Activated naive CD8-positive, alpha-beta T cell treated with anti-CD3 and anti-CD28 coated beads, Interleukin-2, amount 50 U/mL, for 24 hours (primary cell): ENCODE data around the gene CACNA1C.

ENCODE experiments used
- ATAC-seq: fragments of 150-1000 bp; cut with Tn5 transposase; one replicate; pipeline ENCODE4 v1.10.0; 2021
- DNase-seq: peaks from one replicate; pipeline ENCODE4 v3.0.0; 2021
- H3K27ac Mint-ChIP-seq: one replicate; pipeline ENCODE4 v1.8.0; 2021; ENCODE audit warnings: mild to moderate bottlenecking, mixed read lengths
- H3K27me3 Mint-ChIP-seq: one replicate; pipeline ENCODE4 v1.8.0; 2021; ENCODE audit warnings: mixed read lengths
- H3K36me3 Mint-ChIP-seq: one replicate; pipeline ENCODE4 v1.8.0; 2021; ENCODE audit warnings: low read depth, mixed read lengths
- H3K4me1 Mint-ChIP-seq: one replicate; pipeline ENCODE4 v1.8.0; 2021; ENCODE audit warnings: mixed read lengths
- H3K4me3 Mint-ChIP-seq: one replicate; pipeline ENCODE4 v1.8.0; 2021; ENCODE audit warnings: mild to moderate bottlenecking, moderate library complexity, mixed read lengths
- H3K9me3 Mint-ChIP-seq: one replicate; pipeline ENCODE4 v1.8.0; 2021; ENCODE audit warnings: mixed read lengths

Gene CACNA1C

DNA sequence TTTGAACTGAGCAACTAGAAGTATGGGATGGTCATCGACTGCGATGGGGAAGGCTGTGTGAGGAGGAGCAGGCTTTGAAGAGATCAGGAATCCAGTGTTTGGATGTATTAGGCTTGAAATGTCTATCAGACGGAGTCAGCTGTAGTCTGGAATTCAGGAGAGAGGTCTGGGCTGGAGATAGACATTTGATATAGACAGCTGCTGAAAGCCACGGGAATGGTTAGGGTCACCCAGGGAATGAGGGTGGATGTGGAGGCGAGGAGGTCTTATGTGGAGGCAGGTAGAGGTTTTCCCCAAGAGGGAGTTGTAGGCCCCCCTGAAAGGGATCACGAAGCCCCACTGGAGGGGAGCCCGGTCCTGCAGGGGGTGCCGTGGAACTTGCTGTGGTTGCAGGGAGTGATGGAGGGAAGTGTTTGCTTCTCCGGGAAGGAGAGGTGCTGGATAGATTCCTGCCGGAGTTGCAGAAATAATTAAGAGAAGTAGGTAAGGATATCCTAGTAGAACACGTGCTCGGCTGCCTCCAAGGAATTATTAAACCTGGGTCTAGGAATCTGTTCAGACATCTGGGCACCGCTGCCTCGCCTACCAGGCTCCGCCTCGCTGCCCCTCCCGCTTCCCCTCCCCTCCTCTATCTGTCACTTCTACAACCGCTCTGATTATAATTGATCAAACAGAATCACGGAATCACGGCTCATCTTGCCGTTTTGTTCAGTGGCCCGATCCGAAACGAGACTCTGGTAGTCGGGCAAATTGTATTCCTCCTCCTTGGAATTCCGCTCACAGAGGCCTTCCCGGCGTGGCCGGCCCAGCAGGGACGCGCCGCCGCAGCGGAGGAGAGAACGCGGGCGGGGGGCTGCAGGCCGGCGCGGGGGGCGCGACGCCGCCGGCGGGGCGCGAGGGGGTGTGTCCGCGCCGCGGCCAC, 826 bp upstream of the CACNA1C start:
- Mint-ChIP-seq H3K36me3 (no peaks in the 10 kb centered on the region), H3K4me3 (peak overlapping the region; percentile 27), H3K4me1 (peaks cover 20% of the 10 kb centered on the region), H3K27ac (no peak overlapping the region), H3K27me3 (peaks cover 67% of the 10 kb centered on the region), H3K9me3 (no peaks in the 10 kb centered on the region)
- ATAC-seq = no peak
- no peak for DNase-seq

DNA sequence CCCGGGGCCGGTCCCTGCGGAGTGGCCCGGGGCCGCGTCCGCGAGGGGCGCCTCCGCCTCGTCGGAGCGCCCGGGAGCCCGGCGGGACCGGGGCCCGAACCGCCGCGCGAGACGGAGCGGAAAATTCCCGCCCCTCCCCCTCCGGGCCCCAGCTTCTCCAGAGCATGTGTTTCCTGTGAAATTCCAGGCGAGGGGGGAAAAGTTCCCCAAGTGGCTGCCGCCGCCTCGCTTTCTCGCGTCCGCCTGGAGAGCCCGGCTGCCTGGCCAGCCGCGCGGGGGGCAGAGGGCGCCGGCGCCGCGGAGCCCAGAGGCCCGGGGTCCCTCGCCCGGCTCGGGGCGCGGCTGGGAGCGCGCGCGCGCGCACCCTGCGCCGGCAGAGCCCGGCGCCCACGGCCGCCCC, 904 bp downstream of the CACNA1C start:
- ATAC-seq (no peak), DNase-seq (no peak)
- Mint-ChIP-seq H3K36me3 (no peaks in the 10 kb centered on the region), H3K9me3 (no peaks in the 10 kb centered on the region), H3K4me3 (no peak overlapping the region), H3K27ac (no peak overlapping the region), H3K4me1 (peaks cover 20% of the 10 kb centered on the region), H3K27me3 (peaks cover 64% of the 10 kb centered on the region)

DNA sequence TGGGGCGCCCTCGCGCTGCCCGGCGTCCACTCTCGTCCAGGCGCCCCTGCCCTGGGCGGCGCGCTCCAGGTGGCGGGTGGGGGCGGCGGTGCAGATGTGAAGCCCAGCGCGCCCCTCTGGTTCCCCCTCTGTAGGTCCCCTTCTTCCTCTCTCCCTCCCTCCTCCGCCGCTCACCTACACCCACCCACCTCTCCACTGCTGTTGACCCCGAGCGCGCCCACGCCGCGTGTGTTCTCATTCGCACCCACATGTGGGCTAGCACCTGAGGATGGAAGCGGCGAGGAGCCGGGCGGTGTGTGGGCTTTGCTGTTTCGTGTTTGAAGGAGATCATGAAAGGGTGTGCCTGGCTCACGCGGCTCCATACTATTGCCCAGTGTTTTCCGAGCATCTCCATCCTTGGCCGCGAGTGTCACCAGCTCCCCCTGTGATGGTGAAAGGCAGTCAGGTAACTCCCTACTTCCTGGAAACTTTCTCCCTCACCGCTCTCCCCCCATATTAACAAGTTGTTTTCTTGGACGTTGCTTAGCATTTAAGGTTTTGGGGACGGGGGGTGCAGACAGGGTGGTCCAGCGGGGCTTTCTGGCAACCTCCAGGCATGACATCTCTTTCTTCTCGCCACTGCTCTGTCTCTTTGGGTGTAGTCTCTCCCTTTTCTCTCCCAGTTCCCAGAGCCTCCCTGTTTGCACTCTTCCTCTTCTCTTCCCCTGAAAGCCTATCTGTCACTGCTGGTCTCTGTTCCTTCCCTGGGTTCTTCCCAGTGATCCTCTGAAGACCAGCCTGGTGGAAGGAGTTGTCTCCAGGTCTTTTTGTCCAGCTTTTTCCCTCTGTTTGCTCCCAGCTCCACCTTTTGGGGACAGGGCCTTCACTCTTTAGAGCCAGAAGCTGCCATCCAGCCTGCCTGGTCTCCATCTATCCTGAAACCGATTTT, 1.6 kb downstream of the CACNA1C start:
- no peaks in the 10 kb centered on the region for H3K9me3 Mint-ChIP-seq
- ATAC-seq = no peak
- H3K4me3 Mint-ChIP-seq = peak overlapping the region; percentile 22
- DNase-seq = no peak
- H3K36me3 Mint-ChIP-seq = no peaks in the 10 kb centered on the region
- peaks cover 58% of the 10 kb centered on the region for H3K27me3 Mint-ChIP-seq
- H3K4me1 Mint-ChIP-seq = peaks cover 20% of the 10 kb centered on the region
- H3K27ac Mint-ChIP-seq = no peak overlapping the region

DNA sequence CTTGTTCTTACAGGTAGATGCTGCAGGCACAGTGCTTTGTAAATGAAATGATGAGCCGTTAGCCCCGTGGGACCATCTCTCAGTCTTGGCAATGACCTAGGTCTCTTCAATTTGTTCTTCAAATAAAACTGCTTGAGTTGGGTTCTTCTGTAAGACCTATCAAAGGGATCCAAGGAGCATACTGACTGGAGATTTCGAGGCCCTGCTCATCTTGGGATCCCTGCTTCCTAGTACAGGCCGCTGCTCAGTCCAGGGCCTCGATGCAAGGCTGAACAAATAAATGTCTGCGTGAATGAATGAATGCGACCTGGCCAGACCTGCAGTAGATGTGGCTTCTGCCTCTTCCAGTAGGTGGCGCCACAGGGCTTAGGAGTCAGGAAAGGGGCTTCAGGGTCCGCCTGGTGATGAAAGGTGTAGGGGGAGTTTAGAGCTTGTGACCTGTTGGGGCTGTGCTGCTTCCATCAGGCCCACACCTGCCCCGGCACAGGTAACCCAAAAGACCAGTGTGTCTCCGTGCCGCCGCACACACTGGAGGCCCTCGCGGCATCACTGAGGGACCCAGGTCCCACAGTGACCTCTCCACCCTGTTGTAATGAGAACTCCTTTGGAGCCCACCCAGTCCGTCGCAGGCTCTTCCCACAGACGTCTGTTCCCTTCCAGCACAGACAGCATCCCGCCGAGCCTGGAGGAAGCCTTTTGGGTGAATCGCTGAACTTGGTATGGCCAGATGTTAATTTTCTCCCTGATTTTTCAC, 4.4 kb downstream of the CACNA1C start:
- DNase-seq (peak; percentile 68), ATAC-seq (peak; percentile 24)
- no peak overlapping the region for H3K27ac Mint-ChIP-seq
- H3K36me3 Mint-ChIP-seq = no peaks in the 10 kb centered on the region
- H3K9me3 Mint-ChIP-seq = no peaks in the 10 kb centered on the region
- H3K4me1 Mint-ChIP-seq = peaks cover 9% of the 10 kb centered on the region
- no peak overlapping the region for H3K4me3 Mint-ChIP-seq
- H3K27me3 Mint-ChIP-seq = peaks cover 36% of the 10 kb centered on the region

DNA sequence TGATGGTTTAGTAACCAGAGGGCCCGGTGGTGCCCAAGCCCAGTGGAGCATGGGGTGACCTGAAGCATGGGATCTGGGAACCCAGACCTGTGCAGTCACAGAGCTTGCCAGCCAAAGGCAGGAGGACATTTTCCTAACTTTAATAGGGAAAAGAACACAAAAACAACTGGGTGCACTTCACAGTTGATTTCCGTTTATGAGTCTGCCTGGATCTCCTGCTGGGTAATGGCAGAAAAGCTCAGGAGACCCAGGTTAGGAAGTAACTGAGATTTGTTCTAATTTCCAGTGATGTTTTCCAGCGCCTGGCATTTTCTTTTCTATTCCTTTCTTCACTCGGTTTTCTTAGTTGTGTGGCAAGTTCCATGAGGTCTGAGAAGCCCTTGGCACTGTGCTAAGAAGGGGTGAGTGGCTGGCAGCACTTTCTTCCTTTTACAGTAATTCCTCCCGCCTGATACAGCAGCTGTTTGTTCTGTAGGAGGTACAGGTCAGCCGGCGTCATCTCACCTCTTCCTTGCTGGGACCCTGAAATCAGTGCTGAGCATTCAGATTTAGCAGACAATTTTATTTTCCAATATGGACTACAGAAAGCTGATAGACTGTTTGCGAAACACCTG, 5.1 kb downstream of the CACNA1C start:
- no peaks in the 10 kb centered on the region for H3K9me3 Mint-ChIP-seq
- H3K27ac Mint-ChIP-seq = no peak overlapping the region
- peaks cover 9% of the 10 kb centered on the region for H3K4me1 Mint-ChIP-seq
- ATAC-seq = no peak
- no peak overlapping the region for H3K4me3 Mint-ChIP-seq
- H3K36me3 Mint-ChIP-seq = no peaks in the 10 kb centered on the region
- H3K27me3 Mint-ChIP-seq = peaks cover 36% of the 10 kb centered on the region
- DNase-seq = no peak

DNA sequence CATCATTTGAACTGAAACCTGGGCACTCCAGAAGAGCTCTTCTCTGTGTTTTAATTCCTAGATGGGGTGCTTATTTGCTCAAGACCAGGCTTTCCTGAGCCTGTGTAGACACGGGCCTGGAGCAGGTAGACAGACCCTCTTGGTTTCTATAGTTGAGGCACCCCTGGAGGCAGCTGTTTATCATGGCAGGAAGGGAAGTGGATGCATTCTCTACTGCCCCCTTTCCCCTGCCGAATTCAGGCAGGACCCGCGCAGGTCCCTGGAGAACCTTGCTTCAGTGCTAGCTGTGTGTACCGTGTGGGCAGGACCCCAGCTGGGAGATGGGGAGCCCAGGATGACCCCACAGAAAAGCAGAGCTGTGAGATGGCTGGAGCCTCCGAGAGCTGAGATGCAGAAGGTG, 6.0 kb downstream of the CACNA1C start:
- H3K4me1 Mint-ChIP-seq = peaks cover 9% of the 10 kb centered on the region
- H3K36me3 Mint-ChIP-seq = no peaks in the 10 kb centered on the region
- no peaks in the 10 kb centered on the region for H3K9me3 Mint-ChIP-seq
- H3K27ac Mint-ChIP-seq = no peak overlapping the region
- no peak overlapping the region for H3K4me3 Mint-ChIP-seq
- DNase-seq (no peak), ATAC-seq (no peak)
- peaks cover 33% of the 10 kb centered on the region for H3K27me3 Mint-ChIP-seq

DNA sequence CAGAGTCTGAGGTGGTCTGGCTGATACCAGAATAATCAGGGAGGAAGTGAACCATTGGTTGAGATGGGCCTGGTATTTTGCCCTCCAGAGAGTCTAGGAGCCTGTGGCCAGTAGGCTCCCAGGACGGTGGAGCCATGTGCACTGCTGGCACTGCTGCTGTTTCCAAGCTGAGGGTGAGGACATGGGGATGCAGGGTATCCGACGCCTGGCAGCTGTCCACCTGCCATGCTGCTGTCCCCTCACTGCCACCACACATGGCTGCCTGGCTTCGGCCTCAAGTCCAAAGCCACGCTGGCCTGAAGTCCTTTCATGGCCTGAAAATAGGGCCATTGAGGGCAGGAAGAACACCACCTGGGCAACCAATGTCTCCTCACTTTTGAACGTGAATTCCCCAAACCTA, 8.6 kb downstream of the CACNA1C start:
- H3K4me1 Mint-ChIP-seq = peaks cover 10% of the 10 kb centered on the region
- H3K36me3 Mint-ChIP-seq = no peaks in the 10 kb centered on the region
- no peak overlapping the region for H3K27ac Mint-ChIP-seq
- DNase-seq (no peak), ATAC-seq (no peak)
- no peaks in the 10 kb centered on the region for H3K9me3 Mint-ChIP-seq
- no peak overlapping the region for H3K4me3 Mint-ChIP-seq
- peaks cover 17% of the 10 kb centered on the region for H3K27me3 Mint-ChIP-seq

DNA sequence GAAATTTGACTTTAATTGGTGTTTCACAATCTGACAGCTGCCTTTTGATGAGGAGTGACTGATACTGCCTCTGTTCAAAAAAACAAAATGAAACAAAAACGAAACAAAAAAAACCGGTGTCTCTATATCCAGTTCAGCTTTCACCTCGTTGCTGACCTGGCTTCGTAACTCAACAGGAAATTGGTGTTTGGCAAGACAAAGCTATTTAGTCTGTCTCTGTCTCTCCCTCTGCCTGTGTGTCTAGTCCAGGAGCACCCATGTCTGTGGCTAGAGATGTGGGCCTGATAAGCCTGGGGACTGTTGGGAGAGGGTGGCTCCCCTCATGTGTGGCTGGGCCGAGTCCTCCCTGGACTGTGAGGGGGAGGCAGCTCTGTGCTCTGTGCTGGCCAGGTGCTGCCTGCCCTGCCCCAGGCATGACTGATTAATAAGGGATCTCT, 11.3 kb downstream of the CACNA1C start:
- DNase-seq (no peak), ATAC-seq (peak; percentile 54)
- no peaks in the 10 kb centered on the region for H3K36me3 Mint-ChIP-seq
- peaks cover 10% of the 10 kb centered on the region for H3K4me1 Mint-ChIP-seq
- peak overlapping the region; percentile 44 for H3K27ac Mint-ChIP-seq
- H3K9me3 Mint-ChIP-seq = peaks cover under 1% of the 10 kb centered on the region
- H3K27me3 Mint-ChIP-seq = peaks cover 8% of the 10 kb centered on the region
- H3K4me3 Mint-ChIP-seq = peak overlapping the region; percentile 54

DNA sequence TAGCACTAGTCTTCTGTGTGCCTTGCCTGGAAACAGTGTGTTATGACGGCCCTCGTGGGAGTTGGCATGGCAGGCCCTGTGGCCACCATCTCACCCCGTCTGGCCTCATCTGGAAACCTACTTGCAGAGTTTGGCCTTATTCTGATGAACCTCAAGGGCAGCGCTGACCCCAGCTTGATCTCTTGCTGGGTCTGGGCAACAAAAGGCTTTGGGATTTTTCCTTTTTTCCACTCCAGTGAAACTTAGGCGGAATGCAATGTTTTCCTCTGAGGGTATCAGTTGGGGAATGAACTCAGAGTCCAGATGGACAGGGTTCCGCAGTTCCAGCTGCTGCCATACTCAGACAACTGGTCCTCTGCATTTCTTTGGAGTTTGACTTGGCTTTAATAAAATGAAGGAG, 15.9 kb downstream of the CACNA1C start:
- peaks cover 8% of the 10 kb centered on the region for H3K27me3 Mint-ChIP-seq
- peaks cover 3% of the 10 kb centered on the region for H3K36me3 Mint-ChIP-seq
- no peak for DNase-seq
- no peak overlapping the region for H3K4me3 Mint-ChIP-seq
- no peak for ATAC-seq
- peaks cover 21% of the 10 kb centered on the region for H3K9me3 Mint-ChIP-seq
- H3K27ac Mint-ChIP-seq = no peak overlapping the region
- H3K4me1 Mint-ChIP-seq = peaks cover 10% of the 10 kb centered on the region

DNA sequence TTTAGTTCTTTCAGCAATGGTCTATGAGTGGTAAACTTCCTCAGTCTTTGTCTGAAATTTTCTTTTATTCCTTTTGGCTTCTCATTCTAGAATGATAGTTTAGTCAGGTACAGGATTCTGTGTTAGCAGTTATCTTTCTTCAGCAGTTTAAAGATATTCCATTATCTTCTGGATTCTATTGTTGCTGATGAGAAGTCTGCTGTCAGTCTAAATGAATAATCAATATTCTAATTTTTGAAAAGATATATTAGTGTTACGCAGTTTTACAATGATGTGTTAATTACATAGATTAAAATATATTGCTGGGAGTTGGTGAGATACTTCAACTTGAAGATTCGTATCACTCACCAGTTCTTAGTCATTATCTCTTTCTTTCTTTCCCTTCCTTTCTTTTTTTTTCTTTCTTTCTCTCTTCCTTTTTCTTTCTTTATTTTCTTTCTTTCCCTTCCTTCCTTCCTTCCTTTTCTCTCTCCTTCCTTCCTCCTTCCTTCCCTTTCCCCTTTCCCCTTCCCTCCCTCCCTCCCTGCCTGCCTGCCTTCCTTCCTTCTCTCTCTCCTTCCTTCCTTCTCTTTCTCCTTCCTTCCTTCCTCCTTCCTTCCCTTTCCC, 17.8 kb downstream of the CACNA1C start:
- Mint-ChIP-seq H3K36me3 (peaks cover 3% of the 10 kb centered on the region), H3K27me3 (peaks cover 7% of the 10 kb centered on the region), H3K9me3 (peaks cover 21% of the 10 kb centered on the region), H3K27ac (no peak overlapping the region), H3K4me1 (no peaks in the 10 kb centered on the region), H3K4me3 (no peak overlapping the region)
- no peak for ATAC-seq
- DNase-seq = no peak

DNA sequence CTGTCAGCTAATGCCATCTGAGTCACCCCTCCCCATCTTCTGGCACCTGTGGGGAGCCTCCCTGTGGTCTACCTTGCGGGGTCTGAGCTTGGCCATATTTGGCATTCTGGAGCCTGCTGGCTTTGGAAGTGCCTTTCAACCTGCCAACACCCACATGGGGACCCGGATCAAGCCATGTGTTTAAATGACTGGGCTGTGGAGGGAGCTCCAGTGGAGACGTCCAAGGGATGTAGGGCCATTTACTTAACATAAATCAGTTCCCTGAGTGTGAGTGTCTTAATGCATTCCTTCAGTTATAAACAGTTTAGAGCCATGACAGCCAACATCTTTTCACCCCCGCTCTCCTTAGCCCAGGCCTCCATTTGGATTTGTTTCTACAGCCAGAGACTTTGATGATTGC, 22.0 kb downstream of the CACNA1C start:
- no peak for ATAC-seq
- Mint-ChIP-seq H3K4me1 (no peaks in the 10 kb centered on the region), H3K27ac (no peak overlapping the region), H3K36me3 (peaks cover 3% of the 10 kb centered on the region), H3K9me3 (peaks cover 14% of the 10 kb centered on the region), H3K27me3 (no peaks in the 10 kb centered on the region), H3K4me3 (no peak overlapping the region)
- DNase-seq = no peak

DNA sequence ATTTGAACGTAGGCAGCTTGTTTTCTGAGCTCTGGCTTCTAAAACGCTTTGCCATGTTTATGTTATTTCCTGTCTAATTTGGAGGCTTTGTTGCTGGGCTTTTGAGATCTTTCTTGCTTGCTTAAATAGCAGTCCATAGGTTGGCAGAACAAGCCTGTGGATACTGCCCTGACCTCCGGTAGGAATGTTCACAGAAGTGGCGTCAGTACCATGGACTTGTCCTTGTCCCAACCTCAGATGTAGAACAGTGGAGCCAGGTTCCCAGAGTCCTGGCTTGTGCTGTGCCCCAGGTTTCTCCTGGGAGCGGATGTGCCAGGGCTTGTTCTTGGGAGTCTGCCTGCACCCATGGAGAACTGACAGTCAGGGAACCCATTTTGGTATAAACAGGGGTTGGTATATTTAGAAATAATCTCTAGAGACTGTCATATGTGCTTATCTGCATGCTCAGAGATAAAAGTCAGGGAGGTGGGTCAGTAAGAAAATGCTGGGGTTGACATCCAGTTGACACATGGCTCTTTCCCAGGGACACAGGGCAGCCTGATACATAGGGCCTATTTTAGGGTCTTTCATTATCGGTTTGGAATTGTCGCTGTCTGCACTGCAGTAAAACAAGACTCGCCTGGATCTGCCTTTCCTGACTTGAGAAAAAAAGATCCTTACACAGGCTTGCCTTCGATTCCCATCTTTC, 22.9 kb downstream of the CACNA1C start:
- no peak for ATAC-seq
- no peak overlapping the region for H3K4me3 Mint-ChIP-seq
- H3K27me3 Mint-ChIP-seq = no peaks in the 10 kb centered on the region
- H3K27ac Mint-ChIP-seq = no peak overlapping the region
- no peaks in the 10 kb centered on the region for H3K4me1 Mint-ChIP-seq
- H3K36me3 Mint-ChIP-seq = peaks cover 3% of the 10 kb centered on the region
- H3K9me3 Mint-ChIP-seq = peaks cover 10% of the 10 kb centered on the region
- no peak for DNase-seq

DNA sequence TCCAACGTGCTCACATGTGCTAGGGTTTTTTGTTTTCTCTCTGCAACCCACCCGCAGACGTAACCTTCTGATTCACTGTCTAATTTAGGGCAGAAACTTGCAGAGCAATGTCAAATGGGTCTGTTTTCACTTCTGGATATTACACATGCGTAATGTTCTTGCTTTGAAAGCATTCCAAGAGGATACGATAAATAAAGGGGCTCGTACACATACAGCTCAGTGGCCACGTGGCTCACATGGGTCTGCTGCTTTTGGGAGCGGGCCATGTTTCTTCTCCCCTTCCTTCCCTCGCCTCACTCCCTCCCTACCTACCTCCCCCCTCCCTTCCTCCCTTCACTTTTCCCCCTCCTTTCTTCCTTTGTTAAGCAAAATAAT, 23.4 kb downstream of the CACNA1C start:
- Mint-ChIP-seq H3K36me3 (peaks cover 3% of the 10 kb centered on the region), H3K27me3 (no peaks in the 10 kb centered on the region), H3K4me1 (no peaks in the 10 kb centered on the region), H3K27ac (no peak overlapping the region), H3K9me3 (peaks cover 11% of the 10 kb centered on the region), H3K4me3 (no peak overlapping the region)
- ATAC-seq = no peak
- no peak for DNase-seq
